GM12878 (cell line): ENCODE results near the gene ABCA2. TPM values are rescaled to one million over a fixed set of nuclear protein-coding genes. Genes with fewer than 3 reads are reported as not detected.

Source experiments
- ATAC-seq: fragments of 200-7000 bp; cut with Tn5 transposase; 3 replicates; pipeline ENCODE4 v1.9.1; 2020; ENCODE audit warnings: mild to moderate bottlenecking, moderate library complexity
- BruUV-seq: library from RNA; stranded (reverse); fragments of 400-500 nt; replicated peaks from 2 replicates; lab custom pipeline; 2021; lab: Mats Ljungman, UMichigan
- CTCF ChIA-PET: fragments of 300-600 bp; sonication (Branson Sonifier 250); formaldehyde crosslinking; extraction: SDS; loops from one replicate; lab custom pipeline; 2021; ENCODE audit warnings: inconsistent platforms; lab: Yijun Ruan, JAX
- POLR2A ChIA-PET: fragments of 350-600 bp; formaldehyde crosslinking; extraction: SDS; loops from one replicate; lab custom pipeline; 2021; ENCODE audit warnings: inconsistent platforms; lab: Charles Lee
- RAD21 ChIA-PET: fragments of 300-600 bp; sonication (Branson Sonifier 250); formaldehyde crosslinking; loops from one replicate; lab custom pipeline; 2023; ENCODE audit warnings: antibody characterized with exemption; ENCODE audit not compliant: unreplicated experiment; lab: Charles Lee
- SMC1A ChIA-PET: fragments of 300-600 bp; sonication (Branson Sonifier 250); formaldehyde crosslinking; loops from one replicate; lab custom pipeline; 2023; ENCODE audit not compliant: unreplicated experiment, uncharacterized antibody; lab: Charles Lee
- DNase-seq: peaks from one replicate; pipeline ENCODE4 v3.0.0-alpha.2; 2011; ENCODE audit warnings: low read depth, low spot score
- FAIRE-seq: peaks from 3 replicates; lab custom pipeline; 2011; peaks lifted over from hg19 to GRCh38; lab: Jason Lieb, UNC
- H2AFZ ChIP-seq: 2 replicates; pipeline ENCODE4 v1.6.0; 2011; ENCODE audit warnings: low read depth, low read length, control low read depth; ENCODE audit not compliant: control insufficient read depth
- H3K27ac ChIP-seq: 2 replicates; pipeline ENCODE4 v1.5.1; 2011; ENCODE audit warnings: control low read depth; ENCODE audit not compliant: control insufficient read depth, insufficient read depth
- H3K27me3 ChIP-seq, 2 experiments: replicated peaks in 1 of 2; 2 replicates each; pipeline versions ENCODE4 v1.6.0 to v1.6.1; 2011; ENCODE audit warnings: low read length in 1 of 2; ENCODE audit not compliant: control insufficient read depth in 2 of 2, insufficient read depth in 2 of 2
- H3K36me3 ChIP-seq, 2 experiments: 2 replicates each; pipeline ENCODE4 v1.5.1; 2011; ENCODE audit warnings: low read length in 1 of 2; ENCODE audit not compliant: control insufficient read depth in 2 of 2, insufficient read depth in 2 of 2
- H3K4me1 ChIP-seq: 2 replicates; pipeline ENCODE4 v1.6.1; 2011; ENCODE audit warnings: mild to moderate bottlenecking, low read length, moderate library complexity, mixed read lengths; ENCODE audit not compliant: control insufficient read depth, insufficient read depth
- H3K4me2 ChIP-seq: 2 replicates; pipeline ENCODE4 v1.6.0; 2011; ENCODE audit warnings: control low read depth; ENCODE audit not compliant: control insufficient read depth, insufficient read depth
- H3K4me3 ChIP-seq: fragments of 200-600 bp; sonication (generic); 2 replicates; pipeline ENCODE4 v1.5.1; 2016
- H3K79me2 ChIP-seq: 2 replicates; pipeline ENCODE4 v1.6.0; 2011; ENCODE audit warnings: low read length; ENCODE audit not compliant: control insufficient read depth, insufficient read depth
- H3K9ac ChIP-seq: 2 replicates; pipeline ENCODE4 v1.8.0; 2011; ENCODE audit warnings: low read length, control low read depth, mixed read lengths; ENCODE audit not compliant: control insufficient read depth, insufficient read depth
- H3K9me3 ChIP-seq: replicated peaks from 3 replicates; pipeline ENCODE4 v1.5.1; 2011; ENCODE audit warnings: mild to moderate bottlenecking, low read length; ENCODE audit not compliant: control insufficient read depth, insufficient read depth
- H4K20me1 ChIP-seq: 2 replicates; pipeline ENCODE4 v1.6.0; 2011; ENCODE audit not compliant: control insufficient read depth, insufficient read depth
- CHD2 ChIP-seq: IDR thresholded peaks from 2 replicates; pipeline ENCODE4 v1.6.1; 2011; ENCODE audit warnings: low read depth, low read length, improper control_type of control experiment, borderline replicate concordance
- E4F1 ChIP-seq: fragments of 450-650 bp; IDR thresholded peaks from 2 replicates; pipeline ENCODE4 v1.6.1; 2018; ENCODE audit warnings: borderline replicate concordance, mild to moderate bottlenecking; ENCODE audit not compliant: partially characterized antibody
- POU2F2 ChIP-seq: IDR thresholded peaks from 3 replicates; pipeline ENCODE4 v1.6.1; 2011; ENCODE audit warnings: low read depth, mild to moderate bottlenecking, low read length, borderline replicate concordance
- SMC3 ChIP-seq: IDR thresholded peaks from 2 replicates; pipeline ENCODE4 v1.6.1; 2011; ENCODE audit warnings: low read length, improper control_type of control experiment, borderline replicate concordance
- WGBS: methylation state at CpG from one replicate; pipeline ENCODE4 v1.1.6; 2016; ENCODE audit warnings: low lambda C conversion rate; ENCODE audit not compliant: insufficient replicate concordance, insufficient coverage; ENCODE audit errors: missing lambda C conversion rate; 5-methylcytosine and 5-hydroxymethylcytosine counted together
- in situ Hi-C: fragments of 300-500 bp; cut with MboI; formaldehyde crosslinking; loops from 9 replicates; pipeline ENCODE4 v1.14.3; 2018; ENCODE audit warnings: mixed read lengths
- intact Hi-C: fragments of 100-400 bp; cut with micrococcal nuclease; formaldehyde crosslinking; loops from one replicate; pipeline ENCODE4 v1.14.2; 2022; ENCODE audit not compliant: unreplicated experiment
- polyA plus RNA-seq, 11 experiments: library from polyadenylated mRNA; depleted of rRNA in 4 of 11; unstranded in 6 of 11; stranded (reverse) in 5 of 11; fragments of >200 nt; fragmentation: Nextera tagmentation in 4 of 11; fragmentation: Illumina TruSeq in 1 of 11; extraction: Ambion mirVana in 4 of 11; extraction: Trizol in 1 of 11; gene quantifications; 1 replicate in 1 of 11; 2 replicates in 10 of 11; pipeline versions ENCODE4 v1.2.1 to v1.2.3, GENCODE V29; 2011 to 2016; ENCODE audit warnings: inconsistent platforms in 2 of 11, missing spikeins in 2 of 11, low read depth in 1 of 11
- total RNA-seq, 4 experiments: library from RNA; depleted of rRNA in 3 of 4; stranded (reverse); fragments of >200 nt in 3 of 4; fragmentation: Illumina TruSeq in 1 of 4; extraction: Trizol in 1 of 4; gene quantifications; 2 replicates each; pipeline versions ENCODE4 v1.2.1 to v1.2.3, GENCODE V29; 2013 to 2021
- TF ChIP-seq, protein P1 (sequence below): fragments of 450-650 bp; formaldehyde crosslinking; IDR thresholded peaks from 2 replicates; pipeline ENCODE4 v1.4.0; 2020; ENCODE audit warnings: mild to moderate bottlenecking, moderate library complexity
- TF ChIP-seq, protein P2 (sequence below), 3 experiments: IDR thresholded peaks in 2 of 3; conservative IDR thresholded peaks in 1 of 3; 2 replicates each; pipeline ENCODE4 v1.5.1; 2011; ENCODE audit warnings: low read depth in 3 of 3, low read length in 3 of 3, mild to moderate bottlenecking in 3 of 3, control low read depth in 2 of 3, moderate library complexity in 2 of 3, inconsistent platforms in 1 of 3, mixed read lengths in 1 of 3; ENCODE audit not compliant: control insufficient read depth in 2 of 3, insufficient read depth in 1 of 3; ENCODE audit errors: extremely low read depth in 1 of 3

ABCA2 gene
- total and polyA plus RNA-seq, 10 of the 15 experiments (the other 5 are each of a cell fraction or from before 2014, with no cell fraction given) = 0.13 to 2.6 (median 0.71) TPM; not detected in 2

DNA sequence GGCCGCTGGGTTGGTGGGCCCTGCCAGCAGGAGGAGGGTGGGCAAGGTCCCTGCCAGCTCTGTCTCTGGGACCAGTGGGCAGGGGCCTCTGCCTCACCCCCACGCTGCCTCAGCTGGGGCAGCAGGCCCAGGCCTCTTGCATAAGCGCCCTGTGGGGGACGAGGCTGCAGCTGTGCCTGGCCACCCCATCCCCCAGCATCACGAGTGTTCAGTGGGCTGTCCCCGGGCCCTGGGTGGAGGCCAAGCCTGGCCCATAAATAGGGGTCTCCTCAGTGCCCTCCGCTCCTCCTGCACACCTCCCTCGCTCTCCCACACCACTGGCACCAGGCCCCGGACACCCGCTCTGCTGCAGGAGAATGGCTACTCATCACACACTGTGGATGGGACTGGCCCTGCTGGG, 50.8 kb downstream of the ABCA2 start, which contains the start of gene PTGDS:
Gene PTGDS (plus strand): TSS at position 282 of the 400 bp plus-strand sequence. CDS start 75 bp downstream, at position 357.
- FAIRE-seq (no peak), ATAC-seq (no peak), DNase-seq (no peak)
- Histone ChIP-seq H3K4me2 (no peak within 1 kb of the TSS), H3K27me3 (no peaks in the 10 kb centered on the region; a peak in 2 of 4 replicates), H4K20me1 (no peaks in the 10 kb centered on the region), H3K9ac (no peak within 1 kb of the TSS), H3K79me2 (no peaks in the 10 kb centered on the region), H3K36me3 (no peaks in the 10 kb centered on the region), H3K4me1 (no peaks in the 10 kb centered on the region), H3K4me3 (no peak within 1 kb of the TSS), H3K9me3 (no peaks in the 10 kb centered on the region), H3K27ac (no peak within 1 kb of the TSS), H2AFZ (no peak within 1 kb of the TSS)
- in situ Hi-C loops (no loop called here), intact Hi-C loops (no loop called here)
- 40% methylated on average over 10 of the region's 10 CpGs for WGBS
- SMC1A ChIA-PET = no interaction called here
- RAD21 ChIA-PET = no interaction called here
- no TSS peak for BruUV-seq
- TF ChIP-seq E4F1 (no peak), SMC3 (no peak)
- CTCF ChIA-PET = interaction anchor here (1.5 kb wide), 1 partner anchor 52 kb away, joined by 6 read pairs; no protein-coding TSS in a partner anchor
- POLR2A ChIA-PET = no interaction called here

GRCh38 chr9:136975644-136976043, 52.4 kb downstream of the ABCA2 start:
- DNase-seq (no peak), FAIRE-seq (no peak), ATAC-seq (peak; percentile 25)
- H3K9ac ChIP-seq = no peak overlapping the region
- no peaks in the 10 kb centered on the region; a peak in 2 of 4 replicates for H3K27me3 ChIP-seq
- no peaks in the 10 kb centered on the region for H3K9me3 ChIP-seq
- H3K79me2 ChIP-seq = no peaks in the 10 kb centered on the region
- no peaks in the 10 kb centered on the region for H4K20me1 ChIP-seq
- WGBS = 5% methylated on average over 14 of the region's 14 CpGs
- RAD21 ChIA-PET = interaction anchor here (1.3 kb wide), 1 partner anchor 59 kb away, joined by 7 read pairs; no protein-coding TSS in a partner anchor
- CTCF ChIA-PET = interaction anchor here (1.5 to 2.9 kb wide), 2 partner anchors 54 to 60 kb away, joined by 6 to 11 read pairs; no protein-coding TSS in a partner anchor
- POLR2A ChIA-PET = interaction anchor here (0.6 kb wide), 1 partner anchor 225 kb away, joined by 3 read pairs; no protein-coding TSS in a partner anchor
- H3K4me3 ChIP-seq = no peak overlapping the region
- SMC1A ChIA-PET = interaction anchor here (1.3 kb wide), 1 partner anchor 27 kb away, joined by 3 read pairs; no protein-coding TSS in a partner anchor
- H3K4me1 ChIP-seq = no peaks in the 10 kb centered on the region
- BruUV-seq = no TSS peak
- intact Hi-C loops = no loop called here
- no peaks in the 10 kb centered on the region for H3K36me3 ChIP-seq
- no peak overlapping the region for H3K4me2 ChIP-seq
- H3K27ac ChIP-seq = no peak overlapping the region
- in situ Hi-C loops = no loop called here
- H2AFZ ChIP-seq = no peak overlapping the region
- TF ChIP-seq POU2F2 (no peak), CHD2 (no peak)
- TF ChIP-seq, protein P1, sequence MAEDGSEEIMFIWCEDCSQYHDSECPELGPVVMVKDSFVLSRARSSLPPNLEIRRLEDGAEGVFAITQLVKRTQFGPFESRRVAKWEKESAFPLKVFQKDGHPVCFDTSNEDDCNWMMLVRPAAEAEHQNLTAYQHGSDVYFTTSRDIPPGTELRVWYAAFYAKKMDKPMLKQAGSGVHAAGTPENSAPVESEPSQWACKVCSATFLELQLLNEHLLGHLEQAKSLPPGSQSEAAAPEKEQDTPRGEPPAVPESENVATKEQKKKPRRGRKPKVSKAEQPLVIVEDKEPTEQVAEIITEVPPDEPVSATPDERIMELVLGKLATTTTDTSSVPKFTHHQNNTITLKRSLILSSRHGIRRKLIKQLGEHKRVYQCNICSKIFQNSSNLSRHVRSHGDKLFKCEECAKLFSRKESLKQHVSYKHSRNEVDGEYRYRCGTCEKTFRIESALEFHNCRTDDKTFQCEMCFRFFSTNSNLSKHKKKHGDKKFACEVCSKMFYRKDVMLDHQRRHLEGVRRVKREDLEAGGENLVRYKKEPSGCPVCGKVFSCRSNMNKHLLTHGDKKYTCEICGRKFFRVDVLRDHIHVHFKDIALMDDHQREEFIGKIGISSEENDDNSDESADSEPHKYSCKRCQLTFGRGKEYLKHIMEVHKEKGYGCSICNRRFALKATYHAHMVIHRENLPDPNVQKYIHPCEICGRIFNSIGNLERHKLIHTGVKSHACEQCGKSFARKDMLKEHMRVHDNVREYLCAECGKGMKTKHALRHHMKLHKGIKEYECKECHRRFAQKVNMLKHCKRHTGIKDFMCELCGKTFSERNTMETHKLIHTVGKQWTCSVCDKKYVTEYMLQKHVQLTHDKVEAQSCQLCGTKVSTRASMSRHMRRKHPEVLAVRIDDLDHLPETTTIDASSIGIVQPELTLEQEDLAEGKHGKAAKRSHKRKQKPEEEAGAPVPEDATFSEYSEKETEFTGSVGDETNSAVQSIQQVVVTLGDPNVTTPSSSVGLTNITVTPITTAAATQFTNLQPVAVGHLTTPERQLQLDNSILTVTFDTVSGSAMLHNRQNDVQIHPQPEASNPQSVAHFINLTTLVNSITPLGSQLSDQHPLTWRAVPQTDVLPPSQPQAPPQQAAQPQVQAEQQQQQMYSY (CRISPR knock-in tag) = no peak
- TF ChIP-seq, protein P2, sequence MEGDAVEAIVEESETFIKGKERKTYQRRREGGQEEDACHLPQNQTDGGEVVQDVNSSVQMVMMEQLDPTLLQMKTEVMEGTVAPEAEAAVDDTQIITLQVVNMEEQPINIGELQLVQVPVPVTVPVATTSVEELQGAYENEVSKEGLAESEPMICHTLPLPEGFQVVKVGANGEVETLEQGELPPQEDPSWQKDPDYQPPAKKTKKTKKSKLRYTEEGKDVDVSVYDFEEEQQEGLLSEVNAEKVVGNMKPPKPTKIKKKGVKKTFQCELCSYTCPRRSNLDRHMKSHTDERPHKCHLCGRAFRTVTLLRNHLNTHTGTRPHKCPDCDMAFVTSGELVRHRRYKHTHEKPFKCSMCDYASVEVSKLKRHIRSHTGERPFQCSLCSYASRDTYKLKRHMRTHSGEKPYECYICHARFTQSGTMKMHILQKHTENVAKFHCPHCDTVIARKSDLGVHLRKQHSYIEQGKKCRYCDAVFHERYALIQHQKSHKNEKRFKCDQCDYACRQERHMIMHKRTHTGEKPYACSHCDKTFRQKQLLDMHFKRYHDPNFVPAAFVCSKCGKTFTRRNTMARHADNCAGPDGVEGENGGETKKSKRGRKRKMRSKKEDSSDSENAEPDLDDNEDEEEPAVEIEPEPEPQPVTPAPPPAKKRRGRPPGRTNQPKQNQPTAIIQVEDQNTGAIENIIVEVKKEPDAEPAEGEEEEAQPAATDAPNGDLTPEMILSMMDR (IDR thresholded peaks at IDR 0.05 in 2 of 3, conservative IDR thresholded peaks at IDR 0.05 in 1 of 3; ENCODE audit: control insufficient read depth in 2 of 3, extremely low read depth in 1 of 3, insufficient read depth in 1 of 3, low read depth in 3 of 3, low read length in 3 of 3) = peak in 2 of 3 experiments; percentile 7 to 17; a peak in 1 of 6 replicates
